Tibial artery (tissue), 4 donors: ENCODE results near the gene MSRB3.

Experiments
- DNase-seq, 2 donors: peaks; one replicate each; pipeline ENCODE4 v3.0.0-alpha.2; 2019
- H3K27ac ChIP-seq, 2 donors: fragments of 200-600 bp; sonication (generic) in 1 of 2; 1 replicate in 1 of 2; 2 replicates in 1 of 2; pipeline ENCODE4 v1.5.1; 2018 to 2019; ENCODE audit warnings: mild to moderate bottlenecking in 1 of 2
- H3K27me3 ChIP-seq, 2 donors: fragments of 200-600 bp; sonication (generic) in 1 of 2; one replicate each; pipeline versions ENCODE4 v1.5.1 to v1.6.0; 2016 to 2019
- H3K36me3 ChIP-seq, 3 donors: fragments of 200-600 bp; sonication (generic) in 2 of 3; one replicate each; pipeline ENCODE4 v1.5.1; 2016 to 2019; ENCODE audit warnings: mild to moderate bottlenecking in 2 of 3
- H3K4me1 ChIP-seq, 4 donors: fragments of 200-600 bp; sonication (generic) in 2 of 4; 1 replicate in 3 of 4; 2 replicates in 1 of 4; pipeline ENCODE4 v1.5.1; 2016 to 2019
- H3K4me3 ChIP-seq, 2 donors: fragments of 200-600 bp; sonication (generic) in 1 of 2; 1 replicate in 1 of 2; 2 replicates in 1 of 2; pipeline ENCODE4 v1.5.1; 2018 to 2019; ENCODE audit warnings: mild to moderate bottlenecking in 2 of 2
- H3K9me3 ChIP-seq, 3 donors: fragments of 200-600 bp; sonication (generic) in 1 of 3; one replicate each; pipeline ENCODE4 v1.5.1; 2016 to 2019
- intact Hi-C: fragments of 100-400 bp; cut with DNase I; formaldehyde crosslinking; loops from one replicate; pipeline ENCODE4 v1.15.0; 2023; ENCODE audit warnings: low total_unique reads
- TF ChIP-seq, protein P1 (sequence below), 2 experiments: fragments of 200-600 bp in 1 of 2; fragments of 450-650 bp in 1 of 2; IDR thresholded peaks; one replicate each; pipeline ENCODE4 v1.5.1; 2017 to 2019; ENCODE audit warnings: antibody characterized with exemption in 2 of 2, mild to moderate bottlenecking in 1 of 2, moderate library complexity in 1 of 2

Gene MSRB3

DNA sequence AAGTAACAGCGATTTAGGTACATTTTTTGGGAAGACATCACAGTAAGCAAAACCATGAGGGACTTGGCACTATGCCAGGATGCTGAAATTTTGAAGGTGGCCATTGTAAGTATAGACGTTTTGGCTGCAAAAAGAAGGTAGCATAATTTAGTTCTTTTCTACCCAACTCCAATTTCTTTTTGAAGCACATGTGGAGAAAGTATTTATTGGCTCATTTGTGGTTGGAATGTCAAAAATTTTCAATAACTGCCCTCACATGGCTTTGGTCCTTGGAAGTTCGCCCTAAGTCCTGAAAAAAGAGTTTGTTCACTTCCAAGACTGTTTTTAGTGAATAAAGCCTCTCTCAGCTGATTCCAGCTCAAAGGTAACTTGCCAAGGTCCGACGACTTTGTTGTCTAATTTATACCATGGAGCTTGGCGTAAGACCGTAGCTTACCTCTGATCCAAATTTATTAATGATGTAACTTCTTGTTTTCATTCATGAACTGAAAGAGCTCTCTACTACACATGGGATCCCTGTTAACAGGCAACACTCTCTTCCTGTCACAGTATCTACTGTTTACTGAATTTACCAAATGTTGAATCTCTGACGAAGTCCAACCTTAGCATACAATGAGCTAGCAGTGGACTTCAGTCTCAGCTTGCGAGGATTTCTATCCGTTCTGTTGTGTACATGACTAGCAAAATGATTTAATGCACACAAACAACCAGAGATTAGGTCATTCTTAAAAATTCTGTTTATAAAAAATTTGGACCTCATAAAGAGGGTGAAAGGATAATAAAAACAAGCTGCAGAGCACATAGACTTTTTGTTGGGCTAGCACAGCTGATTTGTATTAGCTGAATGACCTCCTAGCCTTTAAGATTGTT, 49.0 kb downstream of the MSRB3 start:
- Histone ChIP-seq H3K36me3 (peaks cover 8 to 20% (median 15%) of the 10 kb centered on the region in 3 donors), H3K27me3 (no peaks in the 10 kb centered on the region), H3K4me3 (no peak overlapping the region), H3K4me1 (peaks cover 0 to 64% (median 4%) of the 10 kb centered on the region in 4 donors), H3K27ac (peak overlapping the region; percentile 23 to 25), H3K9me3 (no peaks in the 10 kb centered on the region)
- TF ChIP-seq, protein P1, sequence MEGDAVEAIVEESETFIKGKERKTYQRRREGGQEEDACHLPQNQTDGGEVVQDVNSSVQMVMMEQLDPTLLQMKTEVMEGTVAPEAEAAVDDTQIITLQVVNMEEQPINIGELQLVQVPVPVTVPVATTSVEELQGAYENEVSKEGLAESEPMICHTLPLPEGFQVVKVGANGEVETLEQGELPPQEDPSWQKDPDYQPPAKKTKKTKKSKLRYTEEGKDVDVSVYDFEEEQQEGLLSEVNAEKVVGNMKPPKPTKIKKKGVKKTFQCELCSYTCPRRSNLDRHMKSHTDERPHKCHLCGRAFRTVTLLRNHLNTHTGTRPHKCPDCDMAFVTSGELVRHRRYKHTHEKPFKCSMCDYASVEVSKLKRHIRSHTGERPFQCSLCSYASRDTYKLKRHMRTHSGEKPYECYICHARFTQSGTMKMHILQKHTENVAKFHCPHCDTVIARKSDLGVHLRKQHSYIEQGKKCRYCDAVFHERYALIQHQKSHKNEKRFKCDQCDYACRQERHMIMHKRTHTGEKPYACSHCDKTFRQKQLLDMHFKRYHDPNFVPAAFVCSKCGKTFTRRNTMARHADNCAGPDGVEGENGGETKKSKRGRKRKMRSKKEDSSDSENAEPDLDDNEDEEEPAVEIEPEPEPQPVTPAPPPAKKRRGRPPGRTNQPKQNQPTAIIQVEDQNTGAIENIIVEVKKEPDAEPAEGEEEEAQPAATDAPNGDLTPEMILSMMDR (IDR thresholded peaks at IDR 0.05) = no peak
- intact Hi-C loops = no loop called here
- peak in 1 of 2 donors; percentile 35 for DNase-seq

- Histone ChIP-seq H3K27me3 (no peaks in the 10 kb centered on the region), H3K4me3 (no peak overlapping the region), H3K4me1 (peaks cover 0 to 46% (median 5%) of the 10 kb centered on the region in 4 donors), H3K27ac (no peak overlapping the region), H3K9me3 (no peaks in the 10 kb centered on the region), H3K36me3 (peaks cover 8 to 20% (median 15%) of the 10 kb centered on the region in 3 donors)
- TF ChIP-seq, protein P1 (IDR thresholded peaks at IDR 0.05) = no peak
- no peak for DNase-seq
- intact Hi-C loops = no loop called here
These were observed 51.2 kb downstream of the MSRB3 start for GRCh38 chr12:65329721-65330120.

GRCh38 chr12:65330331-65330730, 51.8 kb downstream of the MSRB3 start:
- Histone ChIP-seq H3K4me1 (peaks cover 0 to 49% (median 9%) of the 10 kb centered on the region in 4 donors), H3K36me3 (peaks cover 8 to 20% (median 15%) of the 10 kb centered on the region in 3 donors), H3K9me3 (no peaks in the 10 kb centered on the region), H3K27me3 (no peaks in the 10 kb centered on the region), H3K4me3 (no peak overlapping the region), H3K27ac (no peak overlapping the region)
- intact Hi-C loops = no loop called here
- TF ChIP-seq, protein P1 (IDR thresholded peaks at IDR 0.05) = no peak
- DNase-seq = no peak

GRCh38 chr12:65331456-65331855, 53.0 kb downstream of the MSRB3 start:
- H3K4me3 ChIP-seq = no peak overlapping the region
- no peaks in the 10 kb centered on the region for H3K9me3 ChIP-seq
- no peak overlapping the region for H3K27ac ChIP-seq
- TF ChIP-seq, protein P1 (IDR thresholded peaks at IDR 0.05) = no peak
- H3K27me3 ChIP-seq = no peaks in the 10 kb centered on the region
- peaks cover 8 to 20% (median 20%) of the 10 kb centered on the region in 3 donors for H3K36me3 ChIP-seq
- peaks cover 0 to 48% (median 9%) of the 10 kb centered on the region in 4 donors for H3K4me1 ChIP-seq
- intact Hi-C loops = no loop called here
- DNase-seq = no peak

DNA sequence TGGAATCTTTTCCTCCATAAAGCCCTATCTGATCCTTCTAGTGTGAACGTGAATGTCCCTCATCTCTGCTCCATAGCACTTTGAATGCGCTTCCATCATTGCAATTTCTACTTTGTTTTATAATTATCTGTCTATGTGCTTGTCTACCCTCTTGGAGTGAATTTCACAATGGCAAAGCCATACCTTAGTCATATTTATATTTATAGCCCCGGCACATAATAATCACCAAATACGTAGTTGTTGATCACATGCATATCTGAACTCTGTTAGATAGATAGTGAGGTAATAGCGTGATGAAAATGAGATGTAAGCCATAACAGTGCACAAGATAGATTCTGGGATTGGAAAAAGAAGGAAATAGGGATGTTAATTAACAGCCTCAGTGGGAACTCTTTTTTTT, 55.2 kb downstream of the MSRB3 start:
- no peak overlapping the region for H3K27ac ChIP-seq

More for the DNA sequence above, 55.2 kb downstream of the MSRB3 start:
- Histone ChIP-seq H3K27me3 (no peaks in the 10 kb centered on the region), H3K9me3 (no peaks in the 10 kb centered on the region), H3K4me3 (no peak overlapping the region), H3K36me3 (peaks cover 8 to 33% (median 23%) of the 10 kb centered on the region in 3 donors), H3K4me1 (peaks cover 0 to 26% (median 5%) of the 10 kb centered on the region in 4 donors)
- intact Hi-C loops = no loop called here
- TF ChIP-seq, protein P1 (IDR thresholded peaks at IDR 0.05) = no peak
- no peak for DNase-seq
